22Rv1 (cell line): ENCODE data around the gene TAS1R3.

Experiments used
- H3K27ac ChIP-seq: fragments of 450-650 bp; 2 replicates; pipeline ENCODE4 v1.5.1; 2017
- ZFX ChIP-seq: fragments of 450-650 bp; IDR thresholded peaks from 2 replicates; pipeline ENCODE4 v1.6.1; 2017; ENCODE audit warnings: antibody characterized with exemption, borderline replicate concordance
- TF ChIP-seq, protein P1 (sequence below): fragments of 450-650 bp; IDR thresholded peaks from 2 replicates; pipeline ENCODE4 v1.5.1; 2017; ENCODE audit warnings: mild to moderate bottlenecking

The TAS1R3 gene

DNA sequence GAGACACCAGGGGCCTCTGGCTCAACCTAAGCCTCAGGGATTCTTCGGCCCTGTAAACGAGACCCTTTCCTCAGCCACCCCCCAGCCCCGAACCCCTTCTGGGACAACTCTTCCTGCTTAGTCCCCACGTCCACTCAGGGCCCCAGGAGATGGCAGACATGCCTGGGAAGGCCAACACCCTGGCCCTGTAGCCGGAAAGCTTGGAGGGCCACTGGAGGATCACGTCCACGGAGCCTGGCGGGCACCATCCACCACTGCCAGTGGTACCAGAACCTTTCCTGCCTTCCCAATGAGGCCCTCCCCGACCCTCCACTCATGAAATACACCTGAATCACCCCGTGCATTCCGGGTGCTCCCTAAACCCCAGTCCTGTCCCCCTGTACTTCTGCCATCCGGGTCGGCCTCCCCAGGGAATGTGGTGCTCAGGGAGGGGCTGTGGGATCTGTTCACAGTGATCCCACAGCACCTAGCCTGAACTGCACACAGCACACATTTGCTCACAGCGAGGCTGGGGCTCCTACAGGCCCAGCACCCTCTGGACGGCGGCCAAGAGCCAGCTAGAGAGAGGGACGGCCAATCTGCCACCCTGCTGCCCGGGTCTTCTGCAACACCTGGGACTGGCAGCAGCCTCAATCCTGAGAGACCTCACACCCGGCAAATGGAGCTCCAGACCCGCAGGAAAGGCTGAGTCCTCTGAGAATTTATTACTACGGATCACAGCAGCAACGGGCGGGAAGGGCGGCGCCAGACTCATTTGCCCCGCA lies 42.2 kb downstream of the TAS1R3 start:
- 0 out of 2 replicates have a peak overlapping the region, but pooled peaks have one; percentile 84 for H3K27ac ChIP-seq
- TF ChIP-seq, protein P1, sequence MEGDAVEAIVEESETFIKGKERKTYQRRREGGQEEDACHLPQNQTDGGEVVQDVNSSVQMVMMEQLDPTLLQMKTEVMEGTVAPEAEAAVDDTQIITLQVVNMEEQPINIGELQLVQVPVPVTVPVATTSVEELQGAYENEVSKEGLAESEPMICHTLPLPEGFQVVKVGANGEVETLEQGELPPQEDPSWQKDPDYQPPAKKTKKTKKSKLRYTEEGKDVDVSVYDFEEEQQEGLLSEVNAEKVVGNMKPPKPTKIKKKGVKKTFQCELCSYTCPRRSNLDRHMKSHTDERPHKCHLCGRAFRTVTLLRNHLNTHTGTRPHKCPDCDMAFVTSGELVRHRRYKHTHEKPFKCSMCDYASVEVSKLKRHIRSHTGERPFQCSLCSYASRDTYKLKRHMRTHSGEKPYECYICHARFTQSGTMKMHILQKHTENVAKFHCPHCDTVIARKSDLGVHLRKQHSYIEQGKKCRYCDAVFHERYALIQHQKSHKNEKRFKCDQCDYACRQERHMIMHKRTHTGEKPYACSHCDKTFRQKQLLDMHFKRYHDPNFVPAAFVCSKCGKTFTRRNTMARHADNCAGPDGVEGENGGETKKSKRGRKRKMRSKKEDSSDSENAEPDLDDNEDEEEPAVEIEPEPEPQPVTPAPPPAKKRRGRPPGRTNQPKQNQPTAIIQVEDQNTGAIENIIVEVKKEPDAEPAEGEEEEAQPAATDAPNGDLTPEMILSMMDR, result no peak
- TF ChIP-seq ZFX, result no peak

DNA sequence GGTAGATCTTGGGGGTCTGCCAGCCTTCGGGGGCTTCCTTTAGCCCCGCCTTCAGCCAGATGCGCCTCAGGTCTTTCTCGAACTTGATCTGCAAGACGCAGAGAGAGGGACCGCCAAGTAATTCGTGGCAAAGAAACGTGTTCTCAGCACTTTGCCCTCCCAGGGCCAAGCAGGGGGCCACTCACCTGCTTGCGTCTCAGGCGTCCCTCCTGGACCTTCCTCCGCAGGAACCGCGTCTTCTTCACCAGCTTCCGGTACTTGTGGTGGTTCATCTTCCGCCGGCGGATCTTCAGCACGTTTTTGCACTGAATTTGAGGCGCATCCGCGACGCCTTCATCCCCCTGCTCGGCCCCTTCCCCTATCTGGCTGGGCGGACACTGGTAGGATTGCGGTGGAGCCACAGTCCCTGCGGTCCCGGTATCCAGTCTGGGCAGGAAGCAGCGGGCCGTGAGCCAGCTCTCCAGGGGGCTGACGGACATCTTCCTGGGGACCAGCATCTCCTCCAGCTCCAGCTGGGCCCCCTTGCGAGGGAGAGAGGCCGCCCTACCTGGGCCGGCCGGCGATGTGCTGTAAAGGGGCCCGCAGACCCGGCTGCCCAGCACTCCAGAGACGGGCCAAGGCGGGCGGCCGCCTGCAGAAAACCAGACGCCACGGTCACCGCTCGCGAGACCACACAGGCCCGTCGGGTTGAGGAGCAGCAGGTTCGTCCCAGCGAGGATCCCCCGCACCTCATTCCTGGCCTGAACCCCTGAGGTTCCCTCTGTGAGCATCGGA lies 42.9 kb downstream of the TAS1R3 start:
- peak overlapping the region; percentile 84 for H3K27ac ChIP-seq

DNA sequence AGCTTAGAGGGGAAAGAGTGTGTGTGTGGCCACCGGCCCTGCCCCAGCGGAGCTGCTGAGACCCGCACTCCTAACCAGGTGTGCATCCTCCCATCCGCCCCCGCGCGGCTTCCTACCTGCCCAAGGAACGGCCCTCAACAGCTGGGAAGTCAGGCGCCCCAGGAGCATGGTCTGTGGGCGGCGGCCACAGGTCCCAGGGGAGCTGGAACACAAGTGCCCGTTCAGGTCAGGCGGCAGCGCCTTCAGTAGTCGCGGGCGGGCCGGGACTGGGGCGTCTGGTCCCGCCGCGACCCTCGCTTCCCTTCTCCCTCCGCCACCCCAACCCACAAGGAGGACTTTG lies 43.5 kb downstream of the TAS1R3 start:
- peak overlapping the region; percentile 84 for H3K27ac ChIP-seq

More for the DNA sequence above, 42.9 kb downstream of the TAS1R3 start:
- TF ChIP-seq, protein P1, result no peak
- TF ChIP-seq ZFX, result no peak

DNA sequence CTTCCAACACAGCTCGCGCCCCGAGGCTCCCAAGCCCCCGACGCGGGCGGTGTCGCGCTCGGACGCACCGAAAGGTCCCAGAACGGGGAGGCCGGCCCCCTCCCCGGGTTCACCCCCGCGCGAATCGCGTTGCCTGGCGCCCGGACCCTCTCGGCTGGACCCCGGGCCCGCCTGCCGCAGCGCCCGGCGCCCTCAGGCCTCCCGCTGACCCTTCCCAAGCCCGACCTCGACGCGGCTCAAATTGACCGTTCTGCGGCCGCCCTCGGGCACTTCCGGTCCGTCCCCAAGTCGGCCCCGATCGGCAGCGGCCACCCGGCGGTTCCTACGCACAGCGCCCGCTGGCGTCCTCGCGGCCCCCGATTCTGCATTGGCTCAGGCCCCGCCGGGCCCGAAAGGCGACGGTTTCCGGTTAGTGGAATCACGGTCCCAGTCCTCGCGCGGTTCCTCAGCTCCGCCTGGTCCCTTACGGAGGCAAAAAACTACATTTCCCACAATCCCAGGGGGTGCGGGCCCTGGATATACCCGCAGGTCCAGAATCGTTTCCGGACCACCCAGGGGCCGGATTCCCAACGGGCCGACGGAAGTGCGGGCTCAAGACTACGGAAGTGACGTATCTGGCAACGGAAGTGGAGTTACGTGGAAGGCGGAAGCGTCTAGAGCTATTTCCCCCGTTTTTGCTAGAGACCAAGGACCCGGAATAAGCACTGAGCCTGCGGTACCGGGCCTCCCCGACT lies 44.0 kb downstream of the TAS1R3 start, which contains the start of gene AURKAIP1:
AURKAIP1 (minus strand) TSS at position 279 of the 734 bp plus-strand sequence. CDS start 451 bp downstream, outside the sequence.
- no peak for TF ChIP-seq ZFX
- TF ChIP-seq, protein P1, result peak; percentile 34
- H3K27ac ChIP-seq, result peak within 1 kb of the TSS; percentile 84

More for the DNA sequence above, 43.5 kb downstream of the TAS1R3 start:
- TF ChIP-seq ZFX, result no peak

DNA sequence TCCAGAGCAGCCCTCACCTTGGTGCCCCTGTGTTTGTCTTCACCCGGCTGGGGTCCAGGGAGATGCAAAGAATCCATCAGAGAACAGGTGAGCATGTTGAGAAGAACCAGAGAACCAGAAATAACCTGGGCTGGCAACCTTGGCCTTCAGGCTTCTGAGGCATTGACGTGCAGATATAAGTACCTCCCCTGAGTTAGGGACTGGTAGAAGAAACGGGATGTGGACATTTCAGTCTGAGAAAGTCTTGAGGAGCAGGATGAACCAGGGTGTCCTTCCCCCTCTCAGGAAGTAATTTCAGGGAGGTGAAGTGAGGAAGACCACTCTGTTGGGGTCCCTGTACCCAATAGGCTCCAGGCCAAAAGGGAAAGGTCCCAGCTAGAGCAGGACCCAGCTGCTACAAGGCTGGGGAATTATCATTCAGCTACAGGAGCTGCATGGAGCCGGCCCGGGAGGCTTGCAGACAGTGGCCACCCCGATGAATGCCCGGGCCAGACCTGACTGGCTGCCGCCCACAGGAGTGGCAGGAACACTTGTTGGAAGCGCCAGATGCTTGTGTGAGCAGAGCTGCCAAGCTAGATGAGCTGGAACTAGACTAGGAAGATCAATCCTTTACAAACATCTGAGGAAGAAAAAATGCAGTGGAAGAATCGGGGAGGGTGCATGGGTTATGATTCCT lies 45.6 kb downstream of the TAS1R3 start:
- TF ChIP-seq, protein P1, result no peak
- TF ChIP-seq ZFX, result no peak
- peak overlapping the region; percentile 84; the same call in 1 of the 2 replicates for H3K27ac ChIP-seq

DNA sequence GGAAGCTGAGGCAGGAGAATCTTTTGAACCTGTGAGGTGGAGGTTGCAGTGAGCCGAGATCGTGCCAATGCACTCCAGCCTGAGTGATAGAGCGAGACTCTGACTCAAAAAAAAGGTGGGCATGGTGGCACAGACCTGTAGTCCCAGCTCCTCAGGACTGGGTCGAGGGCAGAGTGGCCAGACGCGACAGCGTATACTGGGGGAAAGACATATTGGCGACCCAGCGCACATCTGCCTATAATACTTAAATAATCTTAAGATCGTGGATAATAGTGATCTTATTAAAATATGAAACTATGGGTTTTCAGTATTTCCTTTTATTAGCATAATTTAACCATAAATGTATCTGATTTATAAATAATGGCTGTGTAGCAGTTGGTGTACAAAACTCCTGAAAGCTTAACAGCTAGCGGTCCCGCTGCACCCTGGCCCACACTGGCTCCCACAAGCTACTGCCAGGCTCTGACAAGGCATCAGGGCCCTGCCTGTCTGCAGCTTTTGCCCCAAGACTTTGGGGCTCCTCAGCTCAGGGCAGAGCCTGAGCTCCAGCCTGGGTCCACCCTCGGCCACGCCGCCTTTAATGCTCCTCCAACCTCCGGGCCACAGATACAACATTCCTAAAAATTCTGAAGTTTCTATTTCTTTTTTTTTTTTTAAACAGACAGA lies 46.6 kb downstream of the TAS1R3 start:
- no peak for TF ChIP-seq ZFX
- TF ChIP-seq, protein P1, result no peak
- no peak overlapping the region for H3K27ac ChIP-seq
